ENCODE data around the gene FGD2.

FGD2 gene

DNA sequence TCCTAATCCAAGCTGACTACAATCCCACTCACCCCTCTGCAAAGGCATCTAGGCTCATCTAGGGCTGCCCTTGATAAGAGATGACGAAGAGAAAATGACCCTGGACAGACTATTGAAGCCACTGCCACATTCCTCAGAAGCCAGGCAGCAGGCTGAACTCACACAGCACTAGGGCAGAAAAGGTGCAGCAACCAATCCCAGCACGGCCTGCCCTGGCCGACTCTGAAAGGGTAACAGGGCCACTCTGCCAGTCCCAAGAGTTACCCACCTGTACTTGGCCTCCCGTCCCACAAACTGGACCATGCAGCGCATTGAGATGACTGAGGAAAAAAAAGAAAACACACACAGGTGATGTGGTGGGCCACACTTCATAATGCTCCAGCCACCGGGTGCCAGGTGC is 28.5 kb upstream of the FGD2 start:
- DNase-seq (ENCODE audit: low spot score) = no peak
- in situ Hi-C loops (cut with MboI; ENCODE audit: low pct_unique_long_range_greater_than_20kb, low sequenced_read_pairs, unreplicated experiment) = no loop called here
- TF ChIP-seq, protein P1, sequence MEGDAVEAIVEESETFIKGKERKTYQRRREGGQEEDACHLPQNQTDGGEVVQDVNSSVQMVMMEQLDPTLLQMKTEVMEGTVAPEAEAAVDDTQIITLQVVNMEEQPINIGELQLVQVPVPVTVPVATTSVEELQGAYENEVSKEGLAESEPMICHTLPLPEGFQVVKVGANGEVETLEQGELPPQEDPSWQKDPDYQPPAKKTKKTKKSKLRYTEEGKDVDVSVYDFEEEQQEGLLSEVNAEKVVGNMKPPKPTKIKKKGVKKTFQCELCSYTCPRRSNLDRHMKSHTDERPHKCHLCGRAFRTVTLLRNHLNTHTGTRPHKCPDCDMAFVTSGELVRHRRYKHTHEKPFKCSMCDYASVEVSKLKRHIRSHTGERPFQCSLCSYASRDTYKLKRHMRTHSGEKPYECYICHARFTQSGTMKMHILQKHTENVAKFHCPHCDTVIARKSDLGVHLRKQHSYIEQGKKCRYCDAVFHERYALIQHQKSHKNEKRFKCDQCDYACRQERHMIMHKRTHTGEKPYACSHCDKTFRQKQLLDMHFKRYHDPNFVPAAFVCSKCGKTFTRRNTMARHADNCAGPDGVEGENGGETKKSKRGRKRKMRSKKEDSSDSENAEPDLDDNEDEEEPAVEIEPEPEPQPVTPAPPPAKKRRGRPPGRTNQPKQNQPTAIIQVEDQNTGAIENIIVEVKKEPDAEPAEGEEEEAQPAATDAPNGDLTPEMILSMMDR (IDR thresholded peaks at IDR 0.05; ENCODE audit: extremely low read depth, insufficient read depth, missing control alignments) = no peak

DNA sequence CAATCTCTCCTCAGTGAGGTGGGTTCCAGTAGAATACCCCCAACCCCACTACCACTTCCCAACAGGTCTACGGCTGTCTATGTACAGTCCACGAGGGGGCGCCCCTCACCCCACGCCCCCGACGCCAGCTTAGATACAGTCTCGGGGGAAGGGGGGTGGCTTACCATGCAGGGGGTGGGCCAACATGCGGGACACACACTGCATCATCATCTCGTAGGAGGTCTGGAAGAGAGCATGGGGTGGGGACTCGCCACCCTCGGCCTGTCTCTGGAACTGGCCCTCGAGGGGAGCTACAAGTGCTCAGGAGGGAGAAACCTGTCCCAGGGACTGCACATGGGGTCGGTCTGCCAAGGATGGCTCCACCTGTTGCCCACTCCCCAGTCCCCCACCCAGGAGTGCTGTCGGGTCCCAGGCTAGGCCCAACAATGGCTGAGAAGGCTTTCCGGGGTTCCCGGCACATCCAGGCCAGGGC is 27.9 kb upstream of the FGD2 start:
- TF ChIP-seq, protein P1 (IDR thresholded peaks at IDR 0.05; ENCODE audit: extremely low read depth, insufficient read depth, missing control alignments) = peak; percentile 43
- in situ Hi-C loops (cut with MboI; ENCODE audit: low pct_unique_long_range_greater_than_20kb, low sequenced_read_pairs, unreplicated experiment) = no loop called here

DNA sequence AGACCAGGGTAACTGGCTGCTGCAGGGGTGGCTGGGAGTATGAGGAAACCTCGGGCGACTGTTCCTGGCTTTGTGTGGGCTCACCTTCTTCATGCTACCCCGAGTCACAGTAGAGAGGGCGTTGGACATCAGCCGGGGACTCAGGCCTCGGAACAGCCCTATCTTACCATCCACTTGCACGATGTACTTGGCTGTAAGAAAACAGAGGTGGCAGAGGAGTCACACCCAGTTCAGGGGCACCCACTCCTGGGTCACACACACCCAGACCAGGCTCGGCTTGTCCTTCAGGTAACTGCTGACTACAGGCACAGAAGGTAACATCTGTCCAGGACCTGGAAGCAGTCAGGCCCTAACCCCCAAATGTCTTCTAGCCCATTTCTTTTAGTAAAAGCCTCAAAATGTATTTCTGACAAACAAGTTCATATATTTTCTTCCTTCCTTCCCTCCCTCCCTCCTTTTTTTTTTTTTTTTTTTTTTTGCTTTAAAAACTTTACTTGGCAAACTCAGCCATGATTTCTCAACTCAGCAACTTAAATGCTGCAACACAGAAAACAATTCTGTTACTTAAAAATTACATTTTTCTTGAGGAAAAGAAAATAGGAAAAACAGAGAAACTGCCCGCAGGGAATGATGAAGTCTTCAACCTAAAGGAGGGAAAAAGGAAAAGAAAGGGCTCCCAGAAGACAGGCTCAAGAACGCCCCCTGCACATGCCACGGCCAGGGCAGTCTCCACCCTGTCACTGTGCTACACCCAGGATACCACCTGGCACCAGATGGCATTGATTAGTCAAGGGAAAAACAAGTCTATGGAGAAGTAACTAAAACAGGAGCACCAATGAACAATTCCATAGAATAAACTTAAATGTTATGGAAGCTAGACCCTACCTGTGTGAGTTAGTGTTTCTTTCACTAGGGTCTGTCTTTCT is 26.8 kb upstream of the FGD2 start:
- TF ChIP-seq, protein P1 (IDR thresholded peaks at IDR 0.05; ENCODE audit: extremely low read depth, insufficient read depth, missing control alignments) = no peak
- in situ Hi-C loops (cut with MboI; ENCODE audit: low pct_unique_long_range_greater_than_20kb, low sequenced_read_pairs, unreplicated experiment) = no loop called here
- no peak for DNase-seq (ENCODE audit: low spot score)

More for the DNA sequence above, 27.9 kb upstream of the FGD2 start:
- DNase-seq (ENCODE audit: low spot score) = peak; percentile 32

DNA sequence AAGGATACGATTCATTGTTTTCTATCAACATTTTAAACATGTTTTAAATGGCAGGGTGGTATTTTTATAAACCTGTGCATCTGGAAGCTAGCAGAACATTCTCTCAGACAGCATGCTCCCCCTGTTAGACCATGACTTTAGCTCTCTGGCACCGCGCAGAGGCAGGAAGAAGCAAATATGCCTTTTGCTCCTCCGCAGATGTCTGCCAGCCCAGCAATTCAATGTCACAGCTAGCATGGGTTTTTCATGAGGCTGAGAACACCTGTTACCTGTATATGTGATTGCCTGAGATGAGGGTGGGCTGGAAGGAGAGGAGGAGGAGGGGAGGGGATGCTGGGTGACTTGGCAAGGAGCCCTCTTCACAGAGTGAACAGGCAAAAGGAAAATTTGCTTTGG is 26.1 kb upstream of the FGD2 start:
- DNase-seq (ENCODE audit: low spot score) = peak; percentile 59
- in situ Hi-C loops (cut with MboI; ENCODE audit: low pct_unique_long_range_greater_than_20kb, low sequenced_read_pairs, unreplicated experiment) = no loop called here
- TF ChIP-seq, protein P1 (IDR thresholded peaks at IDR 0.05; ENCODE audit: extremely low read depth, insufficient read depth, missing control alignments) = peak; percentile 51

DNA sequence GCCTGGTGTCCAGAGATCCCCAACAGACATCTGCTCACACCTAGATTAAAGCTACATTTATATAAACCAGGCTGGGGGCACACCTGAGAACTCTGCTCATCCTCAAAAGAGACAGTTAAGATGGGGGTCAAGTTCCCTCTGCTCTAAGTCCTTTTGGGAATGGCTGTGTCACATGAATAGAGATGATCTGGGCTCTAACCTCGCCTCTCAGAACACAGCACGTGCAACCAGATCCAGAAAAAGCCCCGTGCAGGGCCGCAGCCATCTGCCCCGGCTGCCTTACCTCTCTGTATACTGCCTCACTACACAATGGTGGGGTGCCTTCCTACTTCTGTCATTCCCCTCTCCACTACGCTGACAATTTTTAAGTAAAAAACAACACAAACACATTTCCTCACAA is 25.3 kb upstream of the FGD2 start:
- DNase-seq (ENCODE audit: low spot score) = no peak
- TF ChIP-seq, protein P1 (IDR thresholded peaks at IDR 0.05; ENCODE audit: extremely low read depth, insufficient read depth, missing control alignments) = no peak
- in situ Hi-C loops (cut with MboI; ENCODE audit: low pct_unique_long_range_greater_than_20kb, low sequenced_read_pairs, unreplicated experiment) = no loop called here

DNA sequence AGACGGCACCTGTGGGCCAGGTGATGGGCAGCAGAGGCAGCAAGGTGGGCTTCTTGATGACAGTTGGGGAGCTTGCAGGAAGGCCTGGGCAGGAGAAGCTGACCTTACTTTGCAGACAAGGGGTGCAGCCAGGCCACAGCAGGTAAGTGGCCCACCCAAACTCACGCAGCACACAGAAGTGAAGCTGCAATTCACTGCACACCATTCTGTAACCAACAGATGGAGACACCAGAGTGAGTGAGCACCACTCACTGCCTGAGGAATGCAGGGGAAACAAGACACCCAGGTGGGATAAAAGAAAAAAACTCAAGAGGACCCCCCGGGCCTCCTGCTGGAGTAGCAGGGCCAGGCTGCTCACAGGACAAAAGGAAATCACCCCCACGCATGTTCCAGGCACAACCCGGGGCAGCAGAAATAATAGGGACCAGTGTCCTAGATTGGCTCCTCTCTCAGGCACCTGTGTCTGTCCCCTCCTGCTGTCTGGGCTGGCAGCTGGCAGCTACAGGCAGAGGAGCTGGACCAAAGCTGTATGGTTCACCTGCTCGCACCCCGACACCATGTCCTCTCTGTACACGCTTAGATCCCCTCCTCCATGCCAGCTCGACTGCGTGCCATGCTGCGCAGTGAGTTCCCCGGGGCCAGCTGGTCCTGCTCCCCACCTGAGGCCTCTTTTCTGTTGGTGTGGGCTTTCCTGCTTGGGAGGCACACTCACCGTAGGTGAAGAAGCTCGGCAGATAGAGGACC is 24.4 kb upstream of the FGD2 start:
- in situ Hi-C loops (cut with MboI; ENCODE audit: low pct_unique_long_range_greater_than_20kb, low sequenced_read_pairs, unreplicated experiment) = no loop called here
- DNase-seq (ENCODE audit: low spot score) = no peak
- TF ChIP-seq, protein P1 (IDR thresholded peaks at IDR 0.05; ENCODE audit: extremely low read depth, insufficient read depth, missing control alignments) = peak; percentile 14
